Measurements from ENCODE around the gene LMBR1L.
A peak's percentile ranks its signal among the peaks of the same experiment; 100 is the strongest.
"Not testable (repeated sequence)": the region's sequence is repeated elsewhere in the genome, so short reads cannot be mapped to it uniquely, and the experiment has no call there.

LMBR1L gene

GRCh38 chr12:49091056-49091835 is 19.4 kb downstream of the LMBR1L start:
- DNase-seq, result no peak
- intact Hi-C loops (cut with DNase I), result no loop called here

GRCh38 chr12:49089821-49090773 is 20.6 kb downstream of the LMBR1L start:
- intact Hi-C loops (cut with DNase I), result loop anchor here (5.0 kb wide), 1 partner anchor 42 kb away; the partner anchor contains the start of gene TUBA1B
- DNase-seq, result peak in 30 of 42 donors; percentile 24 to 79 (median 50)

GRCh38 chr12:49088932-49089330 is 21.7 kb downstream of the LMBR1L start:
- peak in 1 of 42 donors; percentile 28 for DNase-seq
- intact Hi-C loops (cut with DNase I), result loop anchor here (5.0 kb wide), 1 partner anchor 43 kb away; the partner anchor contains the start of gene TUBA1B

- peak; percentile 62 to 94 (median 84) for DNase-seq
- intact Hi-C loops (cut with DNase I), result loop anchor here (5.0 kb wide), 1 partner anchor 44 kb away; the partner anchor contains the start of gene TUBA1B
These were observed 22.3 kb downstream of the LMBR1L start for GRCh38 chr12:49088150-49088931.

- no peak for DNase-seq
- intact Hi-C loops (cut with DNase I), result loop anchor here (5.0 kb wide), 1 partner anchor 46 kb away; the partner anchor contains the start of gene TUBA1B
These were observed 24.5 kb downstream of the LMBR1L start for GRCh38 chr12:49086116-49086515.

- DNase-seq, result no peak
- intact Hi-C loops (cut with DNase I), result no loop called here
These were observed 26.2 kb downstream of the LMBR1L start for GRCh38 chr12:49084438-49084837.

GRCh38 chr12:49079793-49080192 is 30.9 kb downstream of the LMBR1L start:
- intact Hi-C loops (cut with DNase I), result no loop called here
- DNase-seq, result no peak

- DNase-seq, result no peak
- intact Hi-C loops (cut with DNase I), result no loop called here
These were observed 39.7 kb downstream of the LMBR1L start for GRCh38 chr12:49070971-49071370.

GRCh38 chr12:49069507-49070346 is 40.9 kb downstream of the LMBR1L start, which contains the start of gene RHEBL1:
RHEBL1 (minus strand) TSS chr12:49069979; CDS start chr12:49069785, 194 bp downstream.
- intact Hi-C loops (cut with DNase I), result no loop called here
- DNase-seq, result peak; percentile 97 to 100 (median 99)

GRCh38 chr12:49068879-49069506 is 41.7 kb downstream of the LMBR1L start:
- peak in 1 of 42 donors; percentile 8 for DNase-seq
- intact Hi-C loops (cut with DNase I), result no loop called here

GRCh38 chr12:49066120-49066519 is 44.5 kb downstream of the LMBR1L start:
- DNase-seq, result no peak
- intact Hi-C loops (cut with DNase I), result no loop called here

GRCh38 chr12:49064767-49065152 is 45.9 kb downstream of the LMBR1L start:
- intact Hi-C loops (cut with DNase I), result no loop called here
- no peak for DNase-seq

GRCh38 chr12:49061916-49062315 is 48.7 kb downstream of the LMBR1L start:
- DNase-seq, result peak in 1 of 42 donors; percentile 16
- intact Hi-C loops (cut with DNase I), result not testable (repeated sequence)

GRCh38 chr12:49061157-49061650 is 49.4 kb downstream of the LMBR1L start:
- no peak for DNase-seq
- intact Hi-C loops (cut with DNase I), result no loop called here

GRCh38 chr12:49060237-49061156 is 50.1 kb downstream of the LMBR1L start, which contains the start of gene KMT2D:
KMT2D (minus strand) TSS chr12:49060794; CDS start chr12:49055324, 5,470 bp downstream.
- intact Hi-C loops (cut with DNase I), result no loop called here
- DNase-seq, result peak; percentile 79 to 97 (median 94)

Data from head of caudate nucleus (tissue), 42 donors.